GM19463 (cell line): ENCODE data around the gene IGFBP1.

Source experiments
- ATAC-seq: cut with Tn5 transposase; IDR thresholded peaks from one replicate; pipeline ENCODE4 v1.9.1; 2021; ENCODE audit warnings: mild to moderate bottlenecking, moderate library complexity; ENCODE audit not compliant: unreplicated experiment

IGFBP1 gene

DNA sequence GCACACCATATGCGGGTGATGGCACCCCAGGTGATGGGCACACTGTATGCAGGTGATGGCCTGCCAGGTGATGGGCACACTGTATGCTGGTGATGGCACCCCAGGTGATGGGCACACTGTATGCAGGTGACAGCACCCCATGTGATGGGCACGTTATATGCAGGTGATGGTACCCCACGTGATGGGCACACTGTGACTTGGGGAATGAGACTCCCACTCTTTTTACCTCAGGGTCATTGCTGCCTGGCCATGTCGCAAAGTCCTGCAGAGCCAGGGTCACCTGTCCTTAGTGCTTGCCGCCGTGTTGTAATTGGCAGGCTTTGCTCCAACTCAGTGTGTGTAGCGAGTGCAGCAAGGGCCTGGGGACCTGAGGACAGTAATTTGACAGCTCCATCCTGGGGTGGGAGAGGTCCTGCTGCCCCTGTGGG, 7.8 kb upstream of the IGFBP1 start:
- ATAC-seq = no peak

DNA sequence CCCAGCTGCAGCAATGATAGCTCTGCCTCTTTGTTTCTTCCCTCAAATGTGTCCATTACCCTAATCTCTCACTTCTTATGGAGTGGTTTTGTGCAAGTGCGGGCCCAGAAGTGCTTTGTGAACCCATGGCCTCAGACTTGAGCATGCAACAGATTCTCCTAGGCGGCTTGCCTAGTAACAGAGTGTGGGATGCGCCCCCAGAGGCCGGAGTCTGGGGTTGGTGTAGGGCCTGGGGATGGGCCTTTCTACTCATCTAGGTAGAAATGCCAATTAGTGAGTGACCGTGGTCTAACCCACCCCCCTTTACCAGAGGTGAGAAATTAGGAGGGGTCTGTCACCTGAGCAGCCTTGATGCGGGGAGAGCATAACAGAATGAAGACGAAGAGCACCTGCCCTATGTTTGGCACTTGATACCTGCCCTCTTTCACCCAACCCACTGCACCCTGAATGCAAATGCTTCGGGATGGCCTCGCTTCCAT, 7.0 kb upstream of the IGFBP1 start:
- no peak for ATAC-seq

DNA sequence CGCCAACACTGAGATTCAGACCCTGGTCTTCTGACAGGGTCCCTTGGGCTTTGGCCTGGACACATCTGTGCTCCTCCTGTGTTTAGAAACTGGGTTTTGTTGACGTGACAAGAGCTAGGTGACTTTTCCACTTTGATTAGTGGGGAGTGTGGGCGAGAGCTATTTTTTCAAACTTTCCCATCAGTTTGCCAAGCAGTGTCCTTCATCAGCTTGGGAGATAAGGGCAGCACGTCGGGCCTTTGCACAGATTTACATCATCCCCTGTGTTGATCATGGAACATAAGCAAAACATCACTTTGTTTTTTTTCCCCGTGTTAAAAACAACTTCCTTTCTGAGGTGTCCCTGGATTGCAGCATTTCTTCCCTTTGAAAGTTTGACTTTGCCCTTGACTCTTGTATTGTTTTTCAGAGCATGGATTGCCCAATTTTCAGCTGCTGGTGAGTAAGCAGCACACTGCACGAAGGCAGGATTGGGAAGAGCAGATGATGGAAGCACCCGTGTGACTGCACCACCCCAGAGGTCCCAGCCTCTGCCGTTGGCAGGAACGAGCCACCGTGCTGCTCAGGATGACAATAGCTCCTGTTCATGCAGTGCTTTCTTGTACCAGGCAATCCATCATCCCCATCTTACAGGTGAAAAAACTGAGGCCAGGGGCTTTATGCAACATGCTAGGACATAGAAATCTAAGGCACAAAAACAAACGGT, 6.4 kb upstream of the IGFBP1 start:
- no peak for ATAC-seq

DNA sequence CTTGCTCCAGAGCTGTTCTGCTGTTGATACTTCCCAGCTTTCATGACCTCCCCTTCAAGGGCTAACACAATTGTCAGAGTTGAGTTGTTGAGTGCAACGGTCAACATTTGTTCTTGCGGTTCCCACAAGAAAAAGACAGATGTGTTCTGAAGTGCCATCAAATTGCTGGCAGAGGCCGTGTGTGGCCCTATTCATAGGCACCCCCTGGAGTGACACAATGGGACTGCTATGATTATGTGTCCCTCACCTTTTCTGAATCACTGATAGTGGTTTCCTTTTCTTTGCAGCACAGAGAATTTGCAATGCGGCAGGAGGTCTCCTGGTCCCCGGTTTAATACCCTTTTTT, 5.8 kb upstream of the IGFBP1 start:
- ATAC-seq = no peak

DNA sequence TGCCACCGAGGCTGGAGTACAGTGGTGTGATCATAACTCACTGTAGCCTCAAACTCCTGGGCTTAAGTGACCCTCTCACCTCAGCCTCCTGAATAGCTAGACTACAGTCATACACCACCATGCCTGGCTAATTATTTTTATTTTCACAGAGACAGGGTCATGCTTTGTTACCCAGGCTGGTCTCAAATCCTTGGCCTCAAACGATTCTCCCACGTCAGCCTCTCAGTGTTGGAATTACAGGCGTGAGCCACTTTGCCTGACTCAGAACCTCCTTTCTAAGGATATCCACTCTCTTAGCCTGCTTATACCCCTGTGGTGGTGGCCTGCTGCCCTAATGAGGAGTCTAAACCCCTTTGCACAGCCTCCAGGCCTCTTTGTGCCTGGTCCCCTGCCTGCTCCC, 4.2 kb upstream of the IGFBP1 start:
- no peak for ATAC-seq

DNA sequence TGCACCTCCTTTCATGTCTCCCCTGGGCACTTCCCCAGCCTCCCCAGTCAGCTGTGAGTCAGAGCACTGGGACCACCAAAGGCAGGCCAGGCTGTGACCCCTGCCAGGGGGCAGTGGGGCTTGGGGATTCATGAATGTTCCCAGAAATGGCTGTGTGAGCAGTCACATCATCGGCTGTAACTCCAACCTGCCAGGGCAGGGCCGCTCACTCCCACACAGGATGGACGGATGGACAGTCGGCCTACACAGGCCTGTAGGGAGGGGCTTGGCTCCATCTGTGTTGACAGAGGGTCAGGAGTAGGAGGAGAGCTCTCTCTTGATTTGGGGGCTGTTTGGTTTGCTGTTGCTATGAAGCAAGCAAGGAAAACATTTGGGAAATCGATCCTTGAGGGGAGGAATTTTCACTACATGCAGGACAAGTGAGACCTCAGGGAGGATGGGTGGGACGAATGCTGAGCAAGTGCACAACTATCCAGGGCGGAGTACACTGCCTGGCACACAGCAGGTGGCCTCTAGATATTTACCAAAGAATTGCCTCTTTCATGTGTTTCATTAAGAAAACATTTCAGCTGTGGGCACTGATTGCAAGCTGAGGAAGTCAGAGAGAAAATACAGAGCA, 2.9 kb upstream of the IGFBP1 start:
- ATAC-seq = no peak

DNA sequence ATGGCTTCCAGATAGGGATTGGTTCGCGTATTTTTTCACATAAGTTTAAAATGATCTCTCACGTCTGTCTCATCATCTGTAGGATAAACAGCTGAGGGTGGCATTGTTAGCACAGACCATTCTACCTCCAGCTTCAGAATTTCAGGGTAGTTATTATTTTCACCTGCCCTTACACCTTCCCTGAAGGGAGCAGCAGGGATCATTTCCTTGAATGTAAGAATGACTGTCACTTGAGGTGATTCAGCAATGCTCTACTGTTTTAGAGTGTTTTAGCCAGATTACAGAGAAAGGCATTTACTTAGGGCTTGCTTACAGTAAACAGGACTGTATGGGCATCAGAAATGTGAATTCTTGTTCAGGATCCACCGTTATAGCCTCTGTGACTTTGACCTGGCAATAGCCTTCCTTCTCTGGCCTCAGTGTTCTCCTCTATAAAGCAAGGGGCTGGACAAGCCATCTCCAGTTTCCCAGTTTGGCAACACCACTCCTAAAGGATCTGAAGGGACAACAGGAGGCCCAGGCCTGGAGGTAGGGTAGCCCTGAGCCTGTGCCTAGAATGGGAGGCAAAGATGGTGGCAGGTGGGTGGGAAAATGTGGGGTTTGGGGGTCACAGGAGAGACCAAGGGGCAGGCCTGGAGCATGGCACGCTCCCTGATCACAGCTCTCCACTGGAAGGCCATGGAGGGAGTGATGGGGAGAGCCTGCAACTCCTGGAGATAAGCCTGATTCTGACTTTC, 1.2 kb upstream of the IGFBP1 start:
- no peak for ATAC-seq

DNA sequence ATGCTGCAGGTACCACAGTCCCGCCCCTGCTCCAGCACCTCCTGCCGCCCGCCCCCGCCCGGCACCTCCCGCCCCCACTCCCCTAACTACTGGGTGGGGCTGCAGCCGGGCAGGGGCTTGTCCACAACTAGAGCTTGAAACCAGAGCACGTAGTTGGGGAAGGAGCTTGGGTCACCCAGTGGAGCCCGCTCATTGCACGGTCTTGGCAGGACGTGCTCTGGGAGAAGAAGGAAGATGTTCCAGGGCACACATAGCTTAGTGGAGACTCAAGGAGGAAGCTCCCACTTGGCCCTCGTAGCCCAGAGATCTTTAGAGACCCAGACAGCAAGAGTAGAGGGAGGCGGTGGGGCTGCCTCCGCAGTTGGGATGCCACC, 692 bp downstream of the IGFBP1 start:
- no peak for ATAC-seq

DNA sequence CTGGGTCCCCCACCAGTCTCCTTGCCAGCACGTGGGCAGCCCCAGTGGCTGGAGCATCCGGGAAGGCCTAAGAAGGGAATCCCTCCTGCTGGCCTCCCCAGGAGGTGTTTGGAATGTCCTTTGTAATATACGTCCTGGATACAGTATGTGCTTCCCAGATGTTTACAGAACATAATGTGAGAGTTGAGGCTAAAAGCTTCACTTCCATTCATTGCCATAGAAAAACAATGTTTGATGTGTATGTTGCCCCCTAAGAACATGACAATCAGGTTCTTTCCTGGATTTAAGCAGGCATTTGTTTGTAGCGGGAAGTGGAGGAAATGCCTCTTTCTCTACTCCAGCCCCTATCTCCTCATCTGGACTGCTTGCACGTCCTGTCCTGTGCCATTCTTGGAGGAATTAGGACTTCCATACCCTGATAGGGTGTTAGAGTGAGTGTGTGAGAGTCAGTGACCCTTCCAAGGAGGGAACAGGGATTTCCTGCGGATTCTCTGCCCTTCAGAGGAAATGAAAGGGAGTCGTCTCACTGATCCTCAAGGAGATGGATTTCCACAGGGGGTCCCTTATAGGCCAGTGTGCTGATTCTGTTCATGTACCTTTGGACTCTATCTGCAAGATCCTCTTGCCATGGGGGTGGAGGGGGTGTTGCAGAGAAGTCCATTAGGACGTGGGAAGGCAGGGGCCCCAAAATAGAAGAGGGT, 1.2 kb downstream of the IGFBP1 start:
- ATAC-seq = no peak

DNA sequence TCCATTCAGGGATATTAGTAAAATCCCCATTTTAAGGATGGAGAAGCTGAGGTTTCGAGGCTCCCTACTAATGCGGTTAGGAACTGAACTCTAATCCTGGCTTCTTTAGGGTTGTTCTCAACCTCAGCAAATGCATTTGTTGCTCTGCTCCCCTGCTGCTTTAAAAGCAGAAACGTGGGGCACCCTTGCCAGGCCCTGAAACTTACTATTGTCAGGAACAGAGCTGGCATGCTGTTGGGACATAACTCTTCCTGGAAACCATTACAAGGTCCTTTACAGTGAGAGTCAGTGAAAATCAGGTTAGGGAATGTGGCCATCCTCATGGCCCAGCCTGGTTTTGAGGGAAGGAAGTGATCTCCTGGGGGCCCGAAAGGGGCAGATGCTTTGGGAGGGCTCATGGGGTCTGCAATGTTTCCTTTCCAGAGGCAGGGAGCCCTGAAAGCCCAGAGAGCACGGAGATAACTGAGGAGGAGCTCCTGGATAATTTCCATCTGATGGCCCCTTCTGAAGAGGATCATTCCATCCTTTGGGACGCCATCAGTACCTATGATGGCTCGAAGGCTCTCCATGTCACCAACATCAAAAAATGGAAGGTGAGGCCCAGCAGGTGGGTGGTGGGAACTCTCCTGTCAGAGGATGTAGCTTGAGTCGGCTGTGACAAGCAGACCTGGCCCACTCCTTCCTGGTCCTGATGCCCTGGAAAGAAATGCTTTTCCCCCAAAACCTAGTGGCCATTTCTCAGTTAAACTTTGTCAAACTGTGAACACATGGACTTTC, 2.0 kb downstream of the IGFBP1 start:
- no peak for ATAC-seq

DNA sequence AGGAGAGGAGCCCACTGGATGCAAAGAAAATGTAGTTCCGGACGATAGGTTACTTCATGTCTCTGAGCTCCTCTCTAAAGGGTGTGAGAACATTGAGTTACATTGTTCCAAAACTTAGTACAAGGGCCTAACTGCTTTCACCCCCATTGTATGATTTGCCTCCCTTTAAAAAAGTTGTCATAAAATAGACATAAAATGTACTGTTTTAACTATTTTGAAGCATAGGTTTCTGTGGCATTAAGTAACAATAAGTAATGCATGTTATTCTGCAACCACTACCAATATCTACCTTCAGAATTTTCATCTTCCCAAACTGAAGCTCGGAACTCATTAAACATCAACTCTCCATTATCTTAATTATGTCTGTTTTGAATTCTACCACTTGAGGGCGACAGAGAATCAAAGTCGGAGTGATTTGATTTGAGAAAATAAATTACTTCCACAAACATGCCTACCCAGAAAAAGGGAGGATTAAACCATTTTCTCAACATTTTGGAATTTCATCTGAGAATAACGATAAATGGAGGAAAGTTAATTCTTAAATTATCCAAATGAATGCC, 2.7 kb downstream of the IGFBP1 start:
- ATAC-seq = no peak

DNA sequence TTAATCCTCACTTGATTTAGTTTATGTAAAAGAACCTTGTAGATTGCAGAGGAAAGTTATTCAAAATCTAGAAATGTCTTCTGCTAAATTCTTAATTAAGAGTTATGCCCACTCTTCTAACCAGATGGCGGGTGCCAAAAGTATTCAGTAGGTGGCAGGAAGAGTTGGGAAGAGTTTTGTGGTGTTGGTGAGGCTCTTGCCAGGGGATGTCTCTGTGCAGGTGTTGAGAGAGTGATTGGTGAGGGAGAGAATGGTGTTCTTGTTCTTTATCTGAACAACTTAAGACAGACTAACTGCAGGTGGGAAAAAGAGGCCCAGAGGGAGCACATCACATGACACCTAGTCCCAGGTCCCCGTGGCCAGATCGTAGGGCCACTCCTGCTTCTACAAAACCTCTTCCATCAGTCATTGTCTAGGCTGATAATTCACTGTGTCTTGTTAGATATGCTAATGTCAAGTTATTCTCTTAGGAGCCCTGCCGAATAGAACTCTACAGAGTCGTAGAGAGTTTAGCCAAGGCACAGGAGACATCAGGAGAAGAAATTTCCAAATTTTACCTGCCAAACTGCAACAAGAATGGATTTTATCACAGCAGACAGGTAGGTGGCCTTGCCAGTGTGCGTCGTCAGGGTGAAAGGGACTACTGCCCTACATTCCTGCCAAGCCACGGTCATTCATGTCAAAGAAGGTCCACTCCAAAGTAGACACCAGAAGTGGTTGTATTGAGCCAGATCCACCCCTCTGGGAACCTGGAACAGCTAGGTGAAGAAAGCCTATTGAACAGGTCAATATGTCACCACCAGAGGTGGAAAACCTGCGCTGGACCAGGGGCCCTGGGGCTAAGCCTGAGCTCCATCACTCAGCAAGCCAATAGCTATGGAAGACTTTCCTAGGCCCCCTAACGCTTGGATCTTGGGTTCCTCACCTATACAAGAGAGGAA, 3.4 kb downstream of the IGFBP1 start:
- ATAC-seq = no peak

DNA sequence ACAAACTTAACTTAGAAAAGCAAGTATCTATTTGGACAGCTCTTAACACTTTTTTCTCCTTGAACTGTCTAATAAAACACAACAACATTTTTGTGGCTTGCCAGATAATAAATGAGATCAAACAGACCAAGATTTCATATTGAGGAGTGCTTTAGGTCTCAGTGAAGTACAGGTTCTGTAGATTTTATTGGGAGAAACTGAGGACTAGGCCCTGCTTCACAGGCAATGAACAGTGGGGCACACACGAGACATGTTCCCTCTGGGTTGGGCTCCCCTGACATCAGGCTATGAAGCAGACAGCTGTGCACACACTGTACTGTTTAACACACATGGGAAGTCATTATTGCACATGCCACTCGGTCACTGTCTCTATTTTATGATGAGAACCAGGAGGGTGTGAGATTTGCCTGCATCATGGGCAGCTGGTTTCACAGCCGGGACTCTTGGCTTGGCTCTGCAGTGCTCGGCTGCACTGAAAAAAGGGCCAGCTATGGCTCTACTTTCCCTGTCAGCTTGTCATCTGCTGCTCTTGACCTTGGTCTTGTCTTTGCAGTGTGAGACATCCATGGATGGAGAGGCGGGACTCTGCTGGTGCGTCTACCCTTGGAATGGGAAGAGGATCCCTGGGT, 4.2 kb downstream of the IGFBP1 start:
- no peak for ATAC-seq

DNA sequence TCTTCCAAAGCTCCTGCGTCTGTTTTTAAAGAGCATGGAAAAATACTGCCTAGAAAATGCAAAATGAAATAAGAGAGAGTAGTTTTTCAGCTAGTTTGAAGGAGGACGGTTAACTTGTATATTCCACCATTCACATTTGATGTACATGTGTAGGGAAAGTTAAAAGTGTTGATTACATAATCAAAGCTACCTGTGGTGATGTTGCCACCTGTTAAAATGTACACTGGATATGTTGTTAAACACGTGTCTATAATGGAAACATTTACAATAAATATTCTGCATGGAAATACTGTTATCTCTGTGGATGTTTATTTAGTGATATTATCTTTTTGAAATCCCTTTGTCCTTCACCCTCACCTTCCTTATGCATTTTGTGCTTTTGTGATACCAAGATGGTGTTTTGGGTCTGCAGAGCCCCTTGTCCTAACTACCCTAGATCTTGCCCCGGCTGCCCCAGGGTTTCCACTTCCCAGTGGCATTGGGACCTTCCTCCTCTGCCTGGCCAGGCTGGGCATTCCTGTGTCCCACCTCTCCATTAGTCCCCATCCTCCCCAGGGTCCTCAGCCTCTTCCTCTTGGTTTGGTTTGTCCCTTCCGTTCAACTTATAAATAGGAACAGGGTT, 5.2 kb downstream of the IGFBP1 start:
- ATAC-seq = no peak

DNA sequence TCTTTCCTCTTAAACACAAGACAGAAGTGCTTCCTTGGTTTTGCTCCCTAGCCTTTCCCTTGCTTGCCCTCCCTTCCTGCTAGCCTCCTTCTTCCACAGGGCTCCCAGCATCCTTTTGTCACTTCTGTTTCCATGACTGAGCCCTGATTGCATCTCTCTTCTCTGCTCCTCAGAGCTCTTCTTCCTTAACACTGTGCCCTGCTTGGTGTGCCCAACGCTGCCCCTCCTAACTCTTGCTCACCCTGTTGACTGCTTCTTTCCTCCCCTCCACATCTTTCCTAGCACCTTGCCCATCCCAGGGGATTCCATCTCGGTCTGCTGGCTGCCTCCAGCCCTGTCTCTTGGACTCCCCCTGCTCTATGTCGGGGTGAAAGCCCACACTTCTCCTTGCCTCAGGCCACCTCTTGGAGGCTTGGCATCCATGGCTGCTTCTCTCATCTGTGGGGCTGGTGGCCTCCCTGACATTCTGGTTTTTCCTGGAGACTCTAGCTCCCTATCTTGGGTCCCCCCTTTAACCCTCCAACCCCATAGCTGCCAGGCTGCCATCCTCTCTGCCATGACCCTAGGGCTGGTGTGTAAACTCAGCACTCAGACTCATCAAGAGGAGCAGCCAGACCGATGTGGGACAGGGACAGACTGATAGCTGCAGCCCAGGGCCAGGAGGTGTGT, 5.8 kb downstream of the IGFBP1 start:
- ATAC-seq = no peak

DNA sequence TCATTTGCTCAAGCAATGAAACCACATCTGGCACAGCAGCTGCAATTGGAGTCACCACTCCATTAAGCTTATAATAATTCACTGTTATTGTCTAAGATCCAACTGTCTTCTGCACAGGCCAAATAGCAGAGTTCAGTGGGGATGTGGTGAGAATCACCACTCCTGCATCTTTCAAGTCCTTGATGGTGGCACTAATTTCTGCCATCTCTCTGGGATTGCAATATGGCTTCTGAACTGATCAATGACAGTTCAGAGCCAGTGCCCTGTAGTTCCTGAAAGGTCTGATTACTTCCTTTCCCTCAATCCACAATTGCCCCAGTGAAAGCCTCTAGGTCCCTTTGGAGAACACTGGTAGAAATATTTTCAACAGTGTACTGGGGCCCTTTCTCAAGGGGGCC, 6.4 kb downstream of the IGFBP1 start:
- no peak for ATAC-seq

DNA sequence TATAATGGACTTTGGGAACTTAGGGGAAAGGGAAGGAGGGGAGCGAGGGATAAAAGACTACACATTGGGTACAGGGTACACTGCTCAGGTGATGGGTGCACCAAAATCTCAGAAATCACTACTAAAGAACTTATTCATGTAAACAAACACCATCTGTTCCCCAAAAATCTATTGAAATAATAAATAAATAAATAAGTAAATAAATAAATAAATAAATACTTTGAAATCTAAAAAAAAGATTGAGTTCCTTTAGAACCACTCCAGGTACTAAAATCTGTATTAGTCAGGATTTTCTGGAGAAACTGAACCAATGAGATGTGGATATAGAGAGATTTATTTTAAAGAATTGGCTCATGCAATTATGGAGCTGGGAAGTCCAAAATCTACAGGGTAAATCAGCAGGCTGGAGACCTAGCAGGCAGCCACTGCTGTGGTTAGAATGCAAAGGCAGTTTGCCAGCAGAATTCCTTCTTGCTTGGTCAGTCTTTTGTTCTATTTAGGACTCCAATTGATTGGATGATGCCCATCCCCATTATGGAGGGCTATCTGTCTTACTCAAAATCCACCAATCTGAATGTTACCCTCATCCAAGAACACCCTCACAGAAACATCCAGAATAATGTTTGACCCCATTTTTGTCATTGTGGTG, 8.9 kb downstream of the IGFBP1 start:
- no peak for ATAC-seq

DNA sequence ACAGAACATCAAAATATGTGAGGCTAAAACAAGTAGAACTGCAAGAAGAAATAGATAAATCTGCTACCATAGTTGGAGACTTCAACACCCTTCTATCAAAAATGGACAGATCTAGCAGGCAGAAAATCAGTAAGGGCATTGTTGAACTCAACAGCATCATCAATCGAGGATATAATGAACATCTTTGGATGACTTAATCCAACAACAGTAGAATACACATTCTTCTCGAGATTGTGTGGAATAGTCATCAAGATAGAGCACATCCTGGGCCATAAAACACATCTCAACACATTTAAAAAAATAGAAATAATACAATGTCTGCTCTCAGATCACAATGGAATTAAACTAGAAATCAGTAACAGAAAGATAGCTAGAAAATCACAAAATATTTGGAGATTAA, 9.9 kb downstream of the IGFBP1 start:
- no peak for ATAC-seq
